Type B pancreatic cell (in vitro differentiated cells): ENCODE results near the gene SPIN2B. TPM values are rescaled to one million over a fixed set of nuclear protein-coding genes. Genes with fewer than 3 reads are reported as not detected.
"Not testable (repeated sequence)": the region's sequence is repeated elsewhere in the genome, so short reads cannot be mapped to it uniquely, and the experiment has no call there.

Source experiments
- DNase-seq: peaks from one replicate; pipeline ENCODE4 v3.0.0; 2021; ENCODE audit warnings: mixed read lengths; ENCODE audit not compliant: unreplicated experiment; ENCODE audit errors: extremely low spot score
- H3K27ac Mint-ChIP-seq: 2 replicates; pipeline ENCODE4 v1.8.0; 2021; ENCODE audit warnings: mild to moderate bottlenecking, mixed read lengths
- H3K27me3 Mint-ChIP-seq: 2 replicates; pipeline ENCODE4 v1.8.0; 2021; ENCODE audit warnings: mixed read lengths
- H3K36me3 Mint-ChIP-seq: 2 replicates; pipeline ENCODE4 v1.8.0; 2021; ENCODE audit warnings: mixed read lengths
- H3K4me1 Mint-ChIP-seq: one replicate; pipeline ENCODE4 v1.8.0; 2021; ENCODE audit warnings: mixed read lengths; ENCODE audit not compliant: unreplicated experiment
- H3K4me3 Mint-ChIP-seq: 2 replicates; pipeline ENCODE4 v1.8.0; 2021; ENCODE audit warnings: mild to moderate bottlenecking, mixed read lengths
- H3K9me3 Mint-ChIP-seq: 2 replicates; pipeline ENCODE4 v1.8.0; 2021; ENCODE audit warnings: mixed read lengths
- CTCF ChIP-seq: fragments of 200-600 bp; sonication (generic); conservative IDR thresholded peaks from 2 replicates; pipeline ENCODE4 v1.5.0; 2021; ENCODE audit warnings: antibody characterized with exemption, mild to moderate bottlenecking
- long read RNA-seq: library from polyadenylated mRNA; unstranded; transcript quantifications from one replicate; pipeline ENCODE4 v2.0.0, GENCODE V29; 2020
- total RNA-seq: library from RNA; stranded (reverse); gene quantifications from 2 replicates; pipeline ENCODE4 v1.2.1, GENCODE V29; 2021; ENCODE audit warnings: low replicate concordance

SPIN2B gene
- 12.0 and 16.4 TPM in 2 replicates for total RNA-seq
- long read RNA-seq, transcript SPIN2B-202 (2 exons, 1,258 nt): major isoform, 12 of 24 reads
- long read RNA-seq, partial matches to known transcripts: 0 of 24 reads
- long read RNA-seq, other reads (novel, unspliced or antisense): 11 of 24 reads

GRCh38 chrX:57121162-57121755, at the start of gene SPIN2B:
SPIN2B (minus strand) TSS chrX:57121548.
- peak; percentile 29 for TF ChIP-seq CTCF
- no peaks in the 10 kb centered on the region for H3K27me3 Mint-ChIP-seq
- H3K4me3 Mint-ChIP-seq: peak within 1 kb of the TSS; percentile 95
- peaks cover 7% of the 10 kb centered on the region for H3K36me3 Mint-ChIP-seq
- peak within 1 kb of the TSS; percentile 94 for H3K27ac Mint-ChIP-seq
- DNase-seq: peak; percentile 80
- peaks cover 5% of the 10 kb centered on the region for H3K9me3 Mint-ChIP-seq
- H3K4me1 Mint-ChIP-seq: no peaks in the 10 kb centered on the region

GRCh38 chrX:57156397-57157049, 35.2 kb upstream of the SPIN2B start:
- no peak for DNase-seq
- Mint-ChIP-seq H3K27me3 (no peaks in the 10 kb centered on the region), H3K9me3 (peaks cover 8% of the 10 kb centered on the region), H3K4me3 (no peak overlapping the region), H3K27ac (no peak overlapping the region), H3K36me3 (peaks cover 5% of the 10 kb centered on the region), H3K4me1 (no peaks in the 10 kb centered on the region)
- peak; percentile 65 for TF ChIP-seq CTCF

- peaks cover 5% of the 10 kb centered on the region for H3K36me3 Mint-ChIP-seq
- peaks cover 8% of the 10 kb centered on the region for H3K9me3 Mint-ChIP-seq
- no peaks in the 10 kb centered on the region for H3K4me1 Mint-ChIP-seq
- TF ChIP-seq CTCF: no peak
- H3K4me3 Mint-ChIP-seq: no peak overlapping the region
- H3K27me3 Mint-ChIP-seq: no peaks in the 10 kb centered on the region
- no peak for DNase-seq
- H3K27ac Mint-ChIP-seq: no peak overlapping the region
These were observed 33.8 kb upstream of the SPIN2B start for GRCh38 chrX:57155171-57155570.

- H3K36me3 Mint-ChIP-seq, H3K4me3 Mint-ChIP-seq, H3K27me3 Mint-ChIP-seq, H3K27ac Mint-ChIP-seq, H3K9me3 Mint-ChIP-seq, H3K4me1 Mint-ChIP-seq, DNase-seq: not testable (repeated sequence)
These were observed 30.9 kb upstream of the SPIN2B start for GRCh38 chrX:57152222-57152621.

GRCh38 chrX:57138674-57139073, 17.3 kb upstream of the SPIN2B start:
- Mint-ChIP-seq H3K36me3 (peaks cover 4% of the 10 kb centered on the region), H3K4me3 (no peak overlapping the region), H3K27me3 (no peaks in the 10 kb centered on the region), H3K4me1 (no peaks in the 10 kb centered on the region), H3K9me3 (peaks cover 12% of the 10 kb centered on the region), H3K27ac (no peak overlapping the region)
- TF ChIP-seq CTCF: no peak
- no peak for DNase-seq

- H3K36me3 Mint-ChIP-seq: peaks cover 4% of the 10 kb centered on the region
- H3K27me3 Mint-ChIP-seq: no peaks in the 10 kb centered on the region
- no peak for TF ChIP-seq CTCF
- peak overlapping the region; percentile 47 for H3K27ac Mint-ChIP-seq
- DNase-seq: no peak
- peak overlapping the region; percentile 85 for H3K4me3 Mint-ChIP-seq
- peaks cover 12% of the 10 kb centered on the region for H3K9me3 Mint-ChIP-seq
- H3K4me1 Mint-ChIP-seq: no peaks in the 10 kb centered on the region
These were observed 16.2 kb upstream of the SPIN2B start for GRCh38 chrX:57137501-57137900.

GRCh38 chrX:57137073-57137472, 15.7 kb upstream of the SPIN2B start, which contains the start of gene SPIN2A:
SPIN2A (minus strand) TSS chrX:57137397; CDS start chrX:57136597, 800 bp downstream.
- Mint-ChIP-seq H3K27ac (peak within 1 kb of the TSS; percentile 47), H3K9me3 (peaks cover 12% of the 10 kb centered on the region), H3K4me3 (peak within 1 kb of the TSS; percentile 85)
- H3K27me3 Mint-ChIP-seq, H3K4me1 Mint-ChIP-seq, H3K36me3 Mint-ChIP-seq, DNase-seq: not testable (repeated sequence)

GRCh38 chrX:57136589-57136988, 15.2 kb upstream of the SPIN2B start:
- Mint-ChIP-seq H3K27ac (peak overlapping the region; percentile 47), H3K4me3 (peak overlapping the region; percentile 85), H3K9me3 (peaks cover 12% of the 10 kb centered on the region)
- H3K27me3 Mint-ChIP-seq, DNase-seq, H3K36me3 Mint-ChIP-seq, H3K4me1 Mint-ChIP-seq: not testable (repeated sequence)
